Middle frontal gyrus (tissue), 1 donor: ENCODE measurements around the gene COX19.
"Not testable (repeated sequence)": the region's sequence is repeated elsewhere in the genome, so short reads cannot be mapped to it uniquely, and the experiment has no call there.

Source experiments
- DNase-seq: peaks from one replicate; pipeline ENCODE4 v3.0.0-alpha.2; 2015; ENCODE audit warnings: low spot score; ENCODE audit errors: extremely low spot score

Gene COX19

DNA sequence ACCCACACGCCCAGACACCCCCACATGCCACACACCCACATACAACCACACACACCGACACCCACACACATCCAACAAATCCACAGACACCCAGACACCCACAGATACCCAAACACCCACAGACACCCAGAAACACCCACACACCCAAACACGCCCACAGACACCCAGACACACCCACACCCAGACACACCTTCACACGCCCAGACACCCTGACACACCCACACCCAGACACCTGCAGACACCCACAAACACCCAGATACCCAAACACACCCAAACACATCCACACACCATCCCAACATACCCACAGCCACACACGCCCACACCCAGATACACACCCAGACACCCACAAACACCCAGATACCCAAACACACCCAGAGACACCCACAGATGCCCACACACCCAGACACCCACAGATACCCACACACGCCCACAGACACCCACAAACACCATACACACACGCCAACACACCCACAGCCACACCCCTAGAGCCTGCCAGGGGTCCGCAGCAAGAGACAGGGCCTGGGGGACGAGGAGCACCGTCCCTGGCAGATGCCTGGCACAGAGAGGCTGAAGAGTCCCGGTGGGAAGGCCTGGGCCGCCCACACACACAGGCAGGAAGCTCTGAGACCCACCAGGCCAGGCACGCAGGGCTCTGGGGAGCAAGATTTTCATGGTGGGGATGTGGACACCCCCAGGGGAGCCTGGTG lies 36.1 kb upstream of the COX19 start:
- DNase-seq, result no peak

DNA sequence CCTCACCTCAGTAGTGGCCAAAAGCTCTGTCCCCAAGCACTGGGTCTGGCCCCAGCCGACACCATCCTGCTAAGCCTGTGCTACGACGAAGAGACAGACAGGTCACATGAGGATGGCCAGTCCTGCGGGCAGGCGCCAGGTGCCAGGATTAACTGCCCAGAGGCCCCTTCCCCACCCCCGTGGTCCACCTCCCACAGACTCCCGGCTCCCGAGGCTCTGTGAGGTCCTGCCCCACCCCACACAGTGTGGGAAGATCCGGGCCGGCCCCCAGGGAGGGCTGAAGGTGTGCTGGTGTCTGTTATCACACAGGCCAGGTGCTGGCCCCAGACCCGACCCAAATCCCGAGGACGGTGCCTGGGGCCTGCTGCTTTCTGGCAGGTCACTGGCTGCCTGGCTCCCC lies 34.9 kb upstream of the COX19 start:
- no peak for DNase-seq

DNA sequence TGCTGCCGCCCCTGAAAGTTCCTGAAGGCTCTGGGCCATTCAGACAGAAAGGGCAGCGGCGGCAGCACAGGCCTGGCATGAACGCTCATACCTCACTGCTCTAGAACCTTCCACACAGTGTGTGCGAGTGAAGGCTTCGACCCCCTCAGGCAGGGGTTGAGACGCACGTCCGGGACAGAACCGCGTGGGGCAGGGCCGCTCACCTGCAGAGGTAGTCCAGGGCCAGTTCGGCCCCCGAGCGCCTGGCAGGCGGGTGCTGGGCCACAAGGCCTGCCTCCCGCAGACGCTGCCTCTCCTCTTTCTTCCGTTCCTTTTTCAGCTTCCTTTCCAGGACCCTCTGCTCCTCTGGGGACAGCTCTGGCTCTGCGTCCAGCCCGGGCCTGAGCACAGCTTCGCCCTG lies 34.4 kb upstream of the COX19 start:
- DNase-seq, result no peak

DNA sequence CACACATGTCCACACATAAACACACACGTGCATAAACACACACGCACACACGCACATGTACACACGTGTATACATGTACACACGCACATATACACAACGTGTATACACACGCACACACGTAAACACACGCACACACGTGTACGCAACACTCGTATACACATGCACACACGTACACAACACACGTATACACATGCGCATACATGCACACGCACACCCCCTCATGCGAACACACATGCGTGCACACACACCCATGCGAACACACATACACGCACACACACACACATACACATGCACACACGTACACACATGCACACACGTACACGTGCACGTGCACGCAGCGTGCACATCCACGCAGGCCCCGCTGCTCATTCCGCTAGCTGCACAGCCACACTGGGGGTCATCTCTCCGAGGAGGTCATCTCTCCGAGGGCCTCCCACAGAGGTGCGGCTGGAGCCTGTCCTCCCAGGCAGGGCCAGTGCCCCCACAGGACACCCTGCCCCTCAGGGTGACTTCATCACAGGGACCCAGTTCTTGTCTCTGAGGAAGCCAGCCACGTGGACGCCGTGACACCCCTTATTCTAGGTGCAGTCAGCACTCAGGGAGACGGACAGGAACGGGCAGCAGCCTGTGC lies 33.5 kb upstream of the COX19 start:
- DNase-seq, result no peak

DNA sequence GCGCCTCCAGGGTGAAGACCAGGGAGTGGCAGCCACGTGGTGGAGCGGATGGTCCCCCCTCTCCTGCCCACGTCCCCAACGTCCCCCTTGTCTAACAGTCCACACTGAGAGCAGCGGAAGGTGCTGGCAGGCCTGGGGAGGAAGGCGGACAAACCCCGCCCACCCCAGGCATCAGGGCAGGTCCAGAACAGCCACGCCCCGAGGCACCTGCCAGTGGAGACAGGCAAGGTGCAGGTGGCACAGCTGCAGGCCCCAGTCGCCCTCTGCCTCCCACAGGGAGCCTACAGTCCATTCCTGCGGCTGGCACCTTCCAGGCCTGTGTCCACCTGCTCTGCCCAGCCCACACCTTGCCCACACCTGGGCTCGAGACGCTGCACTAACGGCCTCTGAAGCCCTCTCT lies 32.6 kb upstream of the COX19 start:
- no peak for DNase-seq

DNA sequence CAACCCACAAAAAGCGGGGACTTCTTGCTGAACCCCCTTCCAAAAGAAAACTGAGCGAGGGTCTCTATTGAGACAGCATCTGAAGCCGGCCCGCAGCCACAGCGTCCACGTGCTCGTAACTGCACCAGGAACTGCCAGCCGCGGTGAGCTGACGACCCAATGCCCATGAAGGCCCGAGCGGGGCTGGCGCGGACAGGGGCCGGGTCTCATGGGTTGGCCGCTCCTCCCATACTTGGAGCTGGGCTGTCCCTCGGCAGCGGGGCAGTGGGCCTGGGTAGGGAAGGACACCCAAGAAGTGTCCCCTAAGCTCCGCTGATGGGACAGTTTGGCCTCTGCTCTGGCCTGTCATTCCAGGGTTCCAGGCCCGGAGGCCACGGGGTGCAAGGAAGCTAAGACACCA lies 30.0 kb upstream of the COX19 start:
- no peak for DNase-seq

DNA sequence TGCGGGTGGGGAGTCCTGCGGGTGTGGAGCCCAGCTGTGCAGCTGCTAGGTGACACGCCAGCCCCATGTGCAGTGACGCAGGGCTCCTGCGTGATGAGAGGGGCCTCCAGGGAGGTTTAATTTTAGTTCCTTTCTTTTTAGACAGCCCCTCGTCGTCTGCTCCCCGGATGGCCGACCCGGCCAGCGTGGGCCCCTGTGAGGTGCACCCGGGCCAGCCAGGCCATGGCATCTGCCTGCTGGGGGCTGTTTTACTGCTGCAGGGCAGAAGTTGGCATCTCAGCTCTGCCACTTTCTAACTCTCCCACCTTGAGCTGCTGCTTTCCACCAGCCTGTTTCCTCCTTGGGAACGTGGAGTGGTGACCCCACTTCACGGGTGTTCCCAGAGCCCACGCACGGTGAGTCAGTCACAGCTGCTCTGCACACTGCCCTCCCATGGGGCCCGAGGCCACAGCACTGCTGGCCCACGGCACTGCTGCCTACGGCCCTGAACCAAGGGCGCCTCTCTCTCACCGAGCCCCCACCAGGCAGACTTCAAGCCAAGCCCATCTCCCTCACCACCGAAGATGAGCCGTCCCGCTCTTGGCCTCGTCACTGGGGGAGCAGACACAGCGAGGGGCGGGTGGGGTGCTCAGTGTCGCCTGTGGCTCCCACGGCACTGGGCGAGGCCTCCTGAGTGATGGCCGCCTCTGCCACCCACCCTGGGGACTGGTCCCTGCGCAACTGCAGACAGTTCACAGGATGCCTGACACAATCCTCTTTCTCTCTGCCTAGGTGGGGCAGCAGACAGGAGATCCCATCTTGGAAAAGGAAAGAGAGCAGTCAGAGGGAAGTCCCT lies 28.9 kb upstream of the COX19 start:
- no peak for DNase-seq

DNA sequence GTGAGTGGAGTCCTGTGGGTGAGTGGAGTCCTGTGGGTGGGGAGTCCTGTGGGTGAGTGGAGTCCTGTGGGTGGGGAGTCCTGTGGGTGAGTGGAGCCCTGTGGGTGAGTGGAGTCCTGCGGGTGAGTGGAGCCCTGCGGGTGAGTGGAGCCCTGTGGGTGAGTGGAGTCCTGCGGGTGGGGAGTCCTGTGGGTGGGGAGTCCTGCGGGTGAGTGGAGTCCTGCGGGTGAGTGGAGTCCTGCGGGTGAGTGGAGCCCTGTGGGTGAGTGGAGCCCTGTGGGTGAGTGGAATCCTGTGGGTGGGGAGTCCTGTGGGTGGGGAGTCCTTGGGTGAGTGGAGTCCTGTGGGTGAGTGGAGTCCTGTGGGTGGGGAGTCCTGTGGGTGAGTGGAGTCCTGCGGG lies 27.1 kb upstream of the COX19 start:
- DNase-seq, result not testable (repeated sequence)

DNA sequence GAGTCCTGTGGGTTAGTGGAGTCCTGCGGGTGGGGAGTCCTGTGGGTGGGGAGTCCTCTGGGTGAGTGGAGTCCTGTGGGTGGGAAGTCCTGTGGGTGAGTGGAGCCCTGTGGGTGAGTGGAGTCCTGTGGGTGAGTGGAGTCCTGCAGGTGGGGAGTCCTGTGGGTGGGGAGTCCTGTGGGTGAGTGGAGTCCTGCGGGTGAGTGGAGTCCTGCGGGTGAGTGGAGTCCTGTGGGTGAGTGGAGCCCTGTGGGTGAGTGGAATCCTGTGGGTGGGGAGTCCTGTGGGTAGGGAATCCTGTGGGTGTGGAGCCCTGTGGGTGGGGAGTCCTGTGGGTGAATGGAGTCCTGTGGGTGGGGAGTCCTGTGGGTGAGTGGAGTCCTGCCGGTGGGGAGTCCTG lies 26.7 kb upstream of the COX19 start:
- not testable (repeated sequence) for DNase-seq

DNA sequence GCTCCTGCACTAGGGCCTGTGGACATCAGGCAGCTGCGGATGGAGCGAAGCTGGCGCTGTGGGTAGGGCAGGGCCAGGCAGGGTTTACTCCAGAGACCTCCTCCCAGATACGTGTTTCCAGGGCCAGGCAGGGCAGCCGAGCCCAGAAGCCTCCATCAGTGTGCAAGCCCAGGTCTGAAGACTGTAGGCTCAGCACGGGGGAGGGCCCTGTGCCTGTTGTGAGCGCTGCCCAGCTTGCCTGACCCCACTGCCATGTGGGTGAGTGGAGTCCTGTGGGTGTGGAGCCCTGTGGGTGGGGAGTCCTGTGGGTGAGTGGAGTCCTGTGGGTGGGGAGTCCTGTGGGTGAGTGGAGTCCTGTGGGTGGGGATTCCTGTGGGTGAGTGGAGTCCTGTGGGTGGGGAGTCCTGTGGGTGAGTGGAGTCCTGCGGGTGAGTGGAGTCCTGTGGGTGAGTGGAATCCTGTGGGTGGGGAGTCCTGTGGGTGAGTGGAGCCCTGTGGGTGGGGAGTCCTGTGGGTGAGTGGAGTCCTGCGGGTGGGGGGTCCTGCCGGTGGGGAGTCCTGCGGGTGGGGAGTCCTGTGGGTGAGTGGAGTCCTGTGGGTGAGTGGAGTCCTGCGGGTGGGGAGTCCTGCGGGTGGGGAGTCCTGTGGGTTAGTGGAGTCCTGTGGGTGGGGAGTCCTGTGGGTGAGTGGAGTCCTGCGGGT lies 25.9 kb upstream of the COX19 start:
- DNase-seq, result not testable (repeated sequence)

DNA sequence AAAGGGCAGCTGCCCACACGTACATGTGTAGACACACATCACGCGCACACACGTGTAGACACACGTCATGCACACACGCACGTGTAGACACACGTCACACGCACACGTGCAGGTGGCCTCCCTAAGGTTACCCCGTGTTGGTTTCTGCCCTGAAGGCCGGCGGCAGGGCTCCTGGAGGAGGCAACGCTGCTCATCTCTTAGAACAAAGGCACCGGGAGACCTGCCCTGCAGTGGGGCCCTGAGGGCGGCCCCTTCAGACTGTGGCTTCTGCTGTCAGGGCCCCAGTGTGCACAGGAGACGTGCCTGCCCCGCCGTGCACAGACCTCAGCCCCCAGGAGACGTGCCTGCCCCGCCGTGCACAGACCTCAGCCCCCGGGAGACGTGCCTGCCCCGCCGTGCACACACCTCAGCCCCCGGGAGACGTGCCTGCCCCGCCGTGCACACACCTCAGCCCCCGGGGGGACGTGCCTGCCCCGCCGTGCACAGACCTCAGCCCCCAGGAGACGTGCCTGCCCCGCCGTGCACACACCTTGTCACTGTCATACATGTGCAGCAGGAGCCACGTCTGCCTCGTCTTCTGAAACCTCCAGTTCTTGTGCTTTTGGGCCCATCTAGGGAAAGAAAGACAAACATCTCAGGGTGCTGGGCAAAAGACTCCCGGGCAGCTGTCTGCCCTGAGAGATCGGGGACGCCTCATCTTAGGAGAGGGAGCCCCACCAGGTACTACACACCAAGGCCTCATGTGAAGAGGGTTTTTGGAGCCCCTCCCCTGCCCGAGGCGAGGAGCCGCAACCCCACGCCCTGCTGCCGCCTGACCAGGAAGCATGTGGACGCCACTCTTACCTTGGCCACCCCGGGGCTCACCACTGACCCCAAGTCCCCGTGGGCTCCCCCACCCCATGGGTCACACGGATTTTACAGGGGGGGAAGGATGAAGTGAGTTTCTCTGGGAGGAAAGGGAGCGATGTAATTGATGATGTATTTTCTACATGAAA lies 24.9 kb upstream of the COX19 start:
- no peak for DNase-seq

DNA sequence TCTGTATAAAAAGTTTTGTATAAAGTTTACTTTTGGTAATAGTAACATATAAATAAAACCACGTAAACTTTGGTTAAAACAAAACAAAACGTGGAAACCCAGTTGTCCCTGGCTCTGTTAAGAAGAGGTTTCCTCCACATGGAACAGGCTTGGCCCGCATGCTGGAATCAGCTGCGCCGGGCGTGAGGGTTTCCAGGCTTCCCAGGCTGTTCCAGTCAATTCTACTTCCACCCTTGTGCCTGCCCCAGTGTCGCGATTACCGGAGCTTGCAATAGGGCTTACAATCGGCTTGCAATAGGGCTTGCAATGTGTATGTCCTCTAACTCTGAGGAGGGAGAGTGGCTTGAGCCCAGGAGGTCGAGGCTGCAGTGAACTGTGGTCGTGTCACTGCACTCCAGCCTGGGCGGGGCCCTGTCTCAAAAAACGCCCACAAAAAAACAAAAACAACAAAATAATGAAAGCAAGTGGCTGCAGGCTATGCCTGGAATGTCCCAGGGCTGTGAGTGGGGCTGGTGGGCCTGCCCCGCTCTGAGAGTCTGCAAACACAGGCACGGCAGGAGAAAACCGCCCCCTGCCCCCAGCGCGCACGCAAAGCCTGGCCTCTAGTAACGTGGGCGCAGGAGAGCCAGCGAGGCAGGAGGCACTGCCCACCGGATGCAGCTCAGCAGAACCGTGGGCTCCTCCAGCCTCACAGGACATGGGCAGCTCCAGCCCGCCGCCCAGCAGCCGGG lies 24.0 kb upstream of the COX19 start:
- no peak for DNase-seq

DNA sequence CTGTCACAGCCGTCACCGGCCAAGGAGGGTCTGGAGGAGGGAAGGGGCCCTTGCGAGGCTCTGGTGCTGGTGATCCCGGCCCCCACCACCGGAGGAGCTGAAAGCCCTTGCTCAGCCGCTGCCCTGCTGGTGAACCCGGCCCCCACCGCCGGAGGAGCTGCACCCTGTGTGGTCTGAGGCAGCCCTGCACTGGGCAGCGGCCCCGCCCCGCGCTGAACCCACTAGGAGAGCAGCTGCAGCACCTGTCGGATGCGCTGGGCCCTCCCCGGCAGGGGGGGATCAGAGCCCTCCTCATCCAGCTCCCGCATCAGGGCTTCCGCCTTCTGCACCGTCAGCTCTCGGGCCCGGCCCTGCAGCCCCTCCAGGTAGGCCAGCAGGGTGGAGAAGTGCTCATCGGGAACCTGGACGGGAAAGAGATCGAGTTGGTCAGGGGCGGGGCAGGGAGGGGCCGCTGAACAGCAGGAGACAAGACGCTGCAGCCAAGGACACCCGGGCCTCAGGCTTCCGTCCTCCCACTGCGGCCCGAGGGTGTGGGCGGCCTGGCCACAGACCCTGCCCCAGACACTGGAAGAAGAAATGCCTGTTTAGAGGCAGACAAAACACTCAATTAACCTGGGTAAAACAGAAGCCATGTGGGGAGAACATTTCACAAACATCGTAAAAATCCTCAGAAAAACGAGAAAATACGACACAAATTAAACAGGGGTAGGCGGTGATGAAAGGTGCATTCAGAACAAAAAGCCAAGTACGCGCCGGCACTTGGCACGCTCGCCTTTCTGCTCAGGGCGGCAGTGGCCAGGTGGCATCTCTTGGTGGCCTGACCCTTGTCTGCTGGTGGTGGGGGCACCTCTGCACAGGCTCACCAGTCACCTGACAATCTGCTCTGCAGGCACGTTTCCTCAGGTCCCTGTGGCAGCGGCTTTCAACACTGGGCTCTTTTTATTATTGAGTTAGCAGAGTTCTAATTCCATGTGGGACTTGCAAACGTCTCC lies 22.4 kb upstream of the COX19 start:
- DNase-seq, result no peak

DNA sequence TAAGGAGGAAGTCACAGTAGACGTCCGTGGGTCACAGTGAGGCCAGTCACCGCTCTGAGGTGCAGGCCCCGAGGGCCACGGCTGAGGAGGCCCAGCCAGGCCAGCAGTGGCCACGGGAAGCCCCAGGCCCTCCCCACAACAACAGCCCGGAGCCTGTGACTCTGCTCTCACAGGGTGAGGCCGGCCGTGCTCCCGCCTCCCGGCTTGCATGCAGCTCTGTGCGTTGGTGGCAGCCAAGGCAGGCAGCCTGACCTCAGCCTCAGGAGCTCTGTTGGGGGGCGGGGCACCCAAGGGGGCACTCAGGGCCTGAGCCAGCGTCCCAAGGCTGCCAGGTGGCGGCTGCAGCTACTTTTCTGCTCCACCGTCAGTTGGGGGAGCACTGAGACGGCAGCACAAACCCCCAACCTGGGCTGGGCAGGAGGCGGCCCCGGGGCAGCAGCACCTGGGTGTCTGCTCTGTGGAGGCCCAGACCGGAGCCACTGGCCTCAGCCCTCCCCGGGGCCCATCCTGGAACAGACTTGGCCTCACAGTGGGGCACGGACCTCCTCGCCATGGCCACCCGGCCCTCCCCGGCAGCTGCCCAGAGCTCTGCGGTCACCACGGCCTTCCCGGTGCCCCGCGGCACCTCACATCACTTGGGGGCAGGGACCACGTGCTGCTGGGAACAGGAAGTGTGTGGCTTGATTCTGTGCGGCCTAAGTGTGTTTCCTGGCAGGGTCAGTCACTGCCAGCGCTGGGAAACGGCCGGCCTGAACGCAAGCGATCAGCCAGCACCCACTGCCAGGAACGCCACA lies 20.9 kb upstream of the COX19 start:
- no peak for DNase-seq

DNA sequence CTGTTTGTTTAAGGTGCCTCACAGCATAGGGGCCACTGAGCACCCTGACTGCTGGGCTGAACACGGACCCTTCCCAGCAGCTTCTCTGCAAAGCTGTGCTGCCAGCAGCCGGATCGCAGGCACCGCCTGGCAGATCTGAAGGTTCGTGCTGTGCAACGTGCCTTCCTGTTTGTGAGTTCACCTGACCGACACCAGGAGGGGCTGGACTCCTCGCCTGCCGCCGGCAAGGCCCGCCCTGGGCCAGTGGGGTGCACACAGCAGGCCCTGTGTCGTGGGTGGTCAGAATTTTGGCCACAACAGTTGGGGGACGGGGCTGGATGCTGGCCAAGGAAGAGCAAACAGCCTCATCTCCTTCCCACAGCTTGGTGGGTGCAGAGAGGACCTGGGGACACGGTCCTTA lies 20.2 kb upstream of the COX19 start:
- DNase-seq, result no peak

DNA sequence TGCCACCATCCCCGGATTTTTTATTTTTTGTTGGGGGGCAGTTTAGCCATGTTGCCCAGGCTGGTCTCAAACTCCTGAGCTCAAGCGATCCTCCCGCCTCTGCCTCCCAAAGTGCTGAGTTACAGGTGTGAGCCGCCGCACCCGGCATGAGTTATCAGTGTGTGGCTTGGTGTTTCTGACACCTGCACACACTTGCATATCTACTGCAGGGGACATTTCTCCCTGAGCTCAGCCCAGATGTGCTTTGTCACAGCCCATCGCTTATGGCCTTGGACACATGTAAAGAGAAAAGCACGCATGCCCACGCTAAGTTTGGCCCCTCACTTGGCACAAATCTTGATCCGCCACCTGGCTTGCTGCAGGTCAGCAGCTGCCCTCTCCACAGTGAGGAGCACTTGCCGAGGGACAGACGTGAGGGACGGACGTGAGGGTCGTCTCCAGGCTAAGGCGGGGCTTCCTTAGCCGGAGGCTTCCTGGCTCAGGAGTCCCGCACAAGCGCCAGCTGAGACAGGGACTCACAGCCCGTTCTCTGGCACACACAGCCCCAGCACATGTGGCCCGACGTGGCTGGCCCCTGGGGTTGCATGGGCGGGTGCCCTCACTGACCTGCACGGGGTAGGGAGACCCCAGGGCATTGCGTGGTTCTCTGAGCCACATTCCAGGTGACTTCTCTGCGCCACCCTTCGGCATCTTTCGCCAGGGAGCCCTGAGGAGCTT lies 19.4 kb upstream of the COX19 start:
- no peak for DNase-seq
